ENCODE results near the gene LSM12.
A peak's percentile ranks its signal among the peaks of the same experiment; 100 is the strongest.

The LSM12 gene

GRCh38 chr17:44010966-44011647 lies 55.4 kb downstream of the LSM12 start:
- Histone ChIP-seq H3K79me2 (ENCODE audit: control insufficient read depth, low read length) (peaks cover 10% of the 10 kb centered on the region), H4K20me1 (ENCODE audit: control insufficient read depth, insufficient read depth, low read depth, low read length) (no peaks in the 10 kb centered on the region), H3K4me1 (ENCODE audit: control insufficient read depth, low read length) (peaks cover 34% of the 10 kb centered on the region), H3K4me2 (ENCODE audit: low read length) (no peak overlapping the region), H3K9me3 (ENCODE audit: control insufficient read depth, insufficient read depth, low read length) (no peaks in the 10 kb centered on the region), H3K9me2 (replicated peaks; ENCODE audit: control insufficient read depth, low read length) (no peaks in the 10 kb centered on the region), H3K27ac (ENCODE audit: low read depth, low read length) (no peak overlapping the region), H3K27me3 (ENCODE audit: control insufficient read depth, low read length) (peaks cover 6% of the 10 kb centered on the region), H3K4me3 (ENCODE audit: low read length) (no peak overlapping the region), H3K36me3 (ENCODE audit: control insufficient read depth, low read length) (peaks cover 6% of the 10 kb centered on the region), H3F3A (ENCODE audit: control insufficient read depth, insufficient read depth) (no peaks in the 10 kb centered on the region)
- TF ChIP-seq CTCF (IDR thresholded peaks at IDR 0.05; ENCODE audit: low read depth, low read length, poor library complexity, severe bottlenecking) (no peak), EZH2phosphoT487 (IDR thresholded peaks at IDR 0.05; ENCODE audit: borderline replicate concordance, low read length) (no peak)

GRCh38 chr17:44008205-44008909 lies 58.1 kb downstream of the LSM12 start:
- Histone ChIP-seq H4K20me1 (ENCODE audit: control insufficient read depth, insufficient read depth, low read depth, low read length) (no peaks in the 10 kb centered on the region), H3F3A (ENCODE audit: control insufficient read depth, insufficient read depth) (no peaks in the 10 kb centered on the region), H3K79me2 (ENCODE audit: control insufficient read depth, low read length) (no peaks in the 10 kb centered on the region), H3K27ac (ENCODE audit: low read depth, low read length) (no peak overlapping the region), H3K4me2 (ENCODE audit: low read length) (peak overlapping the region; percentile 96), H3K4me3 (ENCODE audit: low read length) (peak overlapping the region; percentile 78), H3K27me3 (ENCODE audit: control insufficient read depth, low read length) (peaks cover 23% of the 10 kb centered on the region), H3K36me3 (ENCODE audit: control insufficient read depth, low read length) (peaks cover 6% of the 10 kb centered on the region; the same call in 1 of the 2 replicates), H3K9me2 (replicated peaks; ENCODE audit: control insufficient read depth, low read length) (no peaks in the 10 kb centered on the region), H3K4me1 (ENCODE audit: control insufficient read depth, low read length) (peaks cover 26% of the 10 kb centered on the region), H3K9me3 (ENCODE audit: control insufficient read depth, insufficient read depth, low read length) (no peaks in the 10 kb centered on the region)
- TF ChIP-seq EZH2phosphoT487 (IDR thresholded peaks at IDR 0.05; ENCODE audit: borderline replicate concordance, low read length) (no peak), CTCF (IDR thresholded peaks at IDR 0.05; ENCODE audit: low read depth, low read length, poor library complexity, severe bottlenecking) (peak; percentile 49)

GRCh38 chr17:44007346-44008204 lies 58.9 kb downstream of the LSM12 start:
- Histone ChIP-seq H3K9me2 (replicated peaks; ENCODE audit: control insufficient read depth, low read length) (no peaks in the 10 kb centered on the region), H4K20me1 (ENCODE audit: control insufficient read depth, insufficient read depth, low read depth, low read length) (no peaks in the 10 kb centered on the region), H3K27me3 (ENCODE audit: control insufficient read depth, low read length) (peaks cover 24% of the 10 kb centered on the region), H3K4me2 (ENCODE audit: low read length) (peak overlapping the region; percentile 96), H3K4me1 (ENCODE audit: control insufficient read depth, low read length) (peaks cover 26% of the 10 kb centered on the region), H3K36me3 (ENCODE audit: control insufficient read depth, low read length) (peaks cover 6% of the 10 kb centered on the region; the same call in 1 of the 2 replicates), H3F3A (ENCODE audit: control insufficient read depth, insufficient read depth) (no peaks in the 10 kb centered on the region), H3K9me3 (ENCODE audit: control insufficient read depth, insufficient read depth, low read length) (no peaks in the 10 kb centered on the region), H3K27ac (ENCODE audit: low read depth, low read length) (peak overlapping the region; percentile 10; the same call in 1 of the 2 replicates), H3K4me3 (ENCODE audit: low read length) (peak overlapping the region; percentile 78), H3K79me2 (ENCODE audit: control insufficient read depth, low read length) (no peaks in the 10 kb centered on the region)
- no peak for TF ChIP-seq EZH2phosphoT487 (IDR thresholded peaks at IDR 0.05; ENCODE audit: borderline replicate concordance, low read length)
- TF ChIP-seq CTCF (IDR thresholded peaks at IDR 0.05; ENCODE audit: low read depth, low read length, poor library complexity, severe bottlenecking): peak; percentile 15
